ENCODE data around the gene RNASE2.
"Not testable (repeated sequence)": the region's sequence is repeated elsewhere in the genome, so short reads cannot be mapped to it uniquely, and the experiment has no call there.

RNASE2 gene

DNA sequence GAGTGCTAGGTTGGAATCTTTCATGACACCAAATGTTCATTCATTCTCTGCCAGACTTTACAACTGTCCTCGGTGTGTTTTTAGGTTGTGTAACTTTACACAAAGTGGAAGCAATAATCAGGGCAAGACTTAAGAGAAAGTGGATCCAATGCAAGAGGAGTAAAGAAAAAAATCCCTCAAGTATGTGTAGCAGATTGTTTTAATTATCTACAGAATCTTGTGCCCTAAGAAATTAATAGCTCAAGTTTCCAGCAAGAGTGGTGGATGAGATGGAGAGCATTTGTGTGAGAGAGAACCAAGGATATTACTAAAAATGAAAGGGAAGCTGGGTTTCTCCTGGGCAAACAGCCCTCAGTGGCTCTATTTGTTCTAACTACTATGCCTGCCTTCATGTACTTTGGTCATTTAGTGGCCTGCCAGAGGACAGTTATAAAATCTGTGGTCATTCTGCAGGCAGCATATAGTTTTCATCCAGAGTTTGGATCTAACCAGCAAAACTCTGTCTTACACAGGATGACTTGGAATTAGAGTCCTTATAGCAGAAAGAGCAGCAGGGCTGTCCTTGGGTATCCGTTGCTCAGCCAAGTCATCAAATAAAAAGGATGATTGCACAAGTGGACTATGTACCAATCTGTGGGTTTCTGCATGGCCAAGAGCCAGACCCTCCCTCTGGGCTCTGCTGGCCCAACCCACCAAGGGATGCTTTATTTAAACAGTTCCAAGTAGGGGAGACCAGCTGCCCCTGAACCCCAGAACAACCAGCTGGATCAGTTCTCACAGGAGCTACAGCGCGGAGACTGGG lies at the start of gene RNASE2:
RNASE2 (plus strand) TSS at position 752 of the 802 bp plus-strand sequence. CDS start 285 bp downstream, outside the sequence.
- not testable (repeated sequence) for DNase-seq (ENCODE audit: low spot score)

DNA sequence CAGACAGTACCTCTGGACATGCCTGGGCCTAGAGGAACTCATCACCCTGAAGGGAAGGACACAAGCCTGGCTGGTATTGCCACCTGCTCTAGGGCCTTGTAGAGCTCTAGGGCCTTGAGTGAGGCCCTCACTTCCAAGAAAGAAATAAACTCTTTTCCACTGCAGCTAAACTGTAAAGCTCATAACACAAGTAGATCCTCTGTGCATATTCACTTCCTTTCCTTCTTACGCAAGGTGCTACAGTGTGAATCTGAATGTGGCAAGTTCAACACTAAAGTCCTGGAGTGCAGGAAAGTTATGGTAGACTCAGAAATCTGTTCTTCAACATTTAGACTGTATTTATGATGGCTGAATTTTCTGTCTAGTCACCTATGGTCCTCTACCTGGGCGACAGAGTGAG lies 49.6 kb upstream of the RNASE2 start:
- DNase-seq (ENCODE audit: low spot score): no peak

DNA sequence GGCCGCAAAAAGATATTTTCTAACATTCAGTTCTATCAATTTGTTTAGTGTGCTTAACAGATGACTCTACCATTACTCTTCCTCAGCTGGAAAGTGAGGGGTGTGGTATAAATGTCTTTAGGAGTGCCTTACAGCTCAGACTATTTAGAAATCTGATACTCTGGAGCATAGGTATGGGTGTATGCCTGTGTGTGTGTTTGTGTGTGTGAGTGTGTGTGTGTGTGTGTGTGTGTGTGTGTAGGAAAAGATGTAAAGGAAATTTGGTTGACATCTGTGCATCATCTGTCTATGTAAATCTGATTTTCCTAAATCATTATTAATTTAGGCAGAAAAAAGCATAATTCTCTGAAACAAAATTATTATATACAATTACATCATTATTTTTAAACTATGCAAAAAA lies 48.1 kb upstream of the RNASE2 start:
- DNase-seq (ENCODE audit: low spot score): no peak

DNA sequence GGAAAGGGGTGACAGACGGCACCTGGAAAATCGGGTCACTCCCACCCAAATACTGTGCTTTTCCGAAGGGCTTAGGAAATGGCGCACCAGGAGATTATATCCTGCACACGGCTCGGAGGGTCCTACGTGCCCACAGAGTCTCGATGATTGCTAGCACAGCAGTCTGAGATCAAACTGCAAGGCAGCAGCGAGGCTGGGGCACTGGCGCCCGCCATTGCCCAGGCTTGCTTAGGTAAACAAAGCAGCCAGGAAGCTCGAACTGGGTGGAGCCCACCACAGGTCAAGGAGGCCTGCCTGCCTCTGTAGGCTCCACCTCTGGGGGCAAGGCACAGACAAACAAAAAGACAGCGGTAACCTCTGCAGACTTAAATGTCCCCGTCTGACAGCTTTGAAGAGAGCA lies 44.5 kb upstream of the RNASE2 start:
- not testable (repeated sequence) for DNase-seq (ENCODE audit: low spot score)

DNA sequence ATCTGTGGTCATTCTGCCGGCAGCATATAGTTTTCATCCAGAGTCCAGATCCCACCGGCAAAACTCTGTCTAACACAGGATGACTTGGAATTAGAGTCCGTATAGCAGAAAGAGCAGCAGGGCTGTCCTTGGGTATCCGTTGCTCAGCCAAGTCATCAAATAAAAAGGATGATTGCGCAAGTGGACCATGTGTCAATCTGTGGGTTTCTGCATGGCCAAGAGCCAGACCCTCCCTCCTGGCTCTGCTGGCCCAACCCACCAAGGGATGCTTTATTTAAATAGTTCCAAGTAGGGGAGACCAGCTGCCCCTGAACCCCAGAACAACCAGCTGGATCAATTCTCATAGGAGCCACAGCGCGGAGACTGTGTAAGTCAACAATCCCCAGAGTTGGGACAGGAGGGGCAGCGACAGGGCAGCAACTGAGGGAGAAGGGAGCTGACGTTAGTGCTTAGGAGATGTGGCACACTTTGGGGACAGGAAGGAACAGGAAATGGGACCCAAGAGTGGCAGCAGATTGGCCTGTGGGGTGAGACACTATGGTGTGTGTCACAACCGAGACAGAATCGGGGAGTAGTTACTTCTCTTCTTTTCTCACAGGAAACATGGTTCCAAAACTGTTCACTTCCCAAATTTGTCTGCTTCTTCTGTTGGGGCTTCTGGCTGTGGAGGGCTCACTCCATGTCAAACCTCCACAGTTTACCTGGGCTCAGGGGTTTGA lies 36.1 kb upstream of the RNASE2 start:
- not testable (repeated sequence) for DNase-seq (ENCODE audit: low spot score)

DNA sequence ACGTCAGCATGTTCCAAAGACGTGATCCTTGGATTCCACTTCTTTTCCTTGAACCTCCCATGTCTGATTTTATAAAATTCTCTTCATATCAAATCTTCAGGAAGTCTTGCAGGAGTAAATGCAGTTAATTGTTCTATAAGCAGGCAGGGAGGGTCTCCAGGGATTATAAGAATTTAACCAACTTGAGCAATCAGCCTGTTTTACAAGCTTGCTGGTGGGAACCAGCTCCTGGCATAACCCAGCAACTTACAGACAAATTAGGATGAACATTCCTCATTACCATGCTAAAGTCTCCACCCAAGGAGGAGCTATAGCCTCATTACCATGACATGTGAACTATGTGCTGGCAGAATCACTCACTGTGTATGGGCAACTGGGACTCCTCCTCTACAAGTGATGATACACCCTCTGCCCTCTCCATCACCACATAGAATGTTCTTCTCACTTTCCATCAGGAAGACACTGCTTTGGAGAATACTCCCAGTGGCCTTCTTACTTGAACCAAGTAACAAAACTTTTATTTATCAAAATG lies 31.5 kb upstream of the RNASE2 start:
- DNase-seq (ENCODE audit: low spot score): not testable (repeated sequence)

DNA sequence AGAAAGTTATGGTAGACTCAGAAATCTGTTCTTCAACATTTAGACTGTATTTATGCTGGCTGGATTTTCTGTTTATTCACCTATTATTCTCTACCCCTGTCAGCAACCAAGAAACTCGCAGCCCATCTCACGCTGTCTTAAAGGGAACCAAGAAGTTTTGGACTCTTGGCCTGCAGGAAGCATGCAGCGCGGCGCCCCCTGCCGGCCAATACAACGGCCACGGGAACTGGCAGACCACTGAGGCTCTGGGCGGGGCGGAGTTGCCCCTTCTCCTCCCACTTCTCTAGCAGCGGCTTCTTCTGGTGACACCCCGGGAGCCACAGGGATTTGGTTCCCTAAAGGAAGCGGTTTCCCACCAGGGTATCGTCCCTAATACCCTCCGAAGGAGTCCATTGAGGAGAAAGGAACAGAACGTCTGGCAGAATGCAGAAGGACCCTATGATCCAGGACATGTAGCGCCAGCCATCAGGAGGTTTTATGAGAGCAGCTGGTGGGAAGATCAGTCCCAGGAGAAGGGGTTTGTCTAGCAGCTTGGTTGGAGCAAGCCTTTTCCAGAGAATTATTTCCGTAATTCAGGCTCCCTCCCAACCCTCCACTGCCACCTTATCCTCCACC lies 21.0 kb upstream of the RNASE2 start:
- peak; percentile 31 for DNase-seq (ENCODE audit: low spot score)

DNA sequence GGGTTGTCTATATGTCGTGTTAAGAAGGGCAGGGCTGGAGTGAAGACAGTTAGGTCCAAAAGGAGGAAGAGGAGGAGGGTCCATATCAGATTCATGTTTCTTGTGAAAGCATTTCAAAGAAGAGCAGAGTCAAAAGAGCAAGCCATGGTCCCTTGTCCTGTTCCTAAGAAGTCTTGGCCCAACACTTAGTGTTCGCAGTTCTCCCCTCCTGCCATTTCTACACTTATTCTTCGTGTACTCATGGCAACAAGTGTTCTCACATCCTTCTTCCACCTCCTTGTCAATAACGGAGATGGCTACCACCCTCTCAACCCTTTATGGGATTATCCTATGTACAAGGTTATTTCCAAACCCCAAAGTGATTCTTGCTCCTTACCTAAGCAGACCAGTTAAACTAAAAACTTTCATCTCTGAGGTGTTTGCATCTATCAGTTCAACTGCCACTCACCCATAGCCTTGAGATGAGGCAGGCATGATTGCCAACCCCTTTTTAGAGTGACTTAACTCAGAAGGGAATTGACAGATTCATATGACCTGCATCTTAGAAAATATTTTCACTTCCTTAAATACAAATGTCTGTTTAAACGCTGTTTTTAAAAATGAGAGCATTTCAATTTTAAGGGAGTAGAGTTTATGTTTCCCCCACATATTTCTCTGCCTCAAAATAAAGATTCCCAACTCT lies 19.8 kb upstream of the RNASE2 start:
- no peak for DNase-seq (ENCODE audit: low spot score)

DNA sequence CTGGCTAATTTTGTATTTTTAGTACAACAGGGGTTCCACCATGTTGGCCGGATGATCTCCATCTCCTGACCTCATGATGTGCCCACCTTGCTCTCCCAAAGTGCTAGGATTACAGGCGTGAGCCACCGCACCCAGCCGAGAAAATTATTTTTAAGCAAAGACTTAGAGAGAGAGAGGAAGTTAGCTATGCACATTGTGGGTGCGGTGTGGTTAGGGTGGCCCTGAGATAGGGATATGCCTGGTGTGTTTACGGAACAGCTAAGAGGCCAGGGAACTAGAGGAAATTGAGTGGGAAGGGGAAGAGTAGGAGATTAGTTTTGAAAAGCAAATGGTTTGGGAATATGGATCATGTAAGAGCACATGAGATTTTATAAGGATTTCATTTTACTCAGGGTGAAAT lies 10.1 kb upstream of the RNASE2 start:
- DNase-seq (ENCODE audit: low spot score): not testable (repeated sequence)

DNA sequence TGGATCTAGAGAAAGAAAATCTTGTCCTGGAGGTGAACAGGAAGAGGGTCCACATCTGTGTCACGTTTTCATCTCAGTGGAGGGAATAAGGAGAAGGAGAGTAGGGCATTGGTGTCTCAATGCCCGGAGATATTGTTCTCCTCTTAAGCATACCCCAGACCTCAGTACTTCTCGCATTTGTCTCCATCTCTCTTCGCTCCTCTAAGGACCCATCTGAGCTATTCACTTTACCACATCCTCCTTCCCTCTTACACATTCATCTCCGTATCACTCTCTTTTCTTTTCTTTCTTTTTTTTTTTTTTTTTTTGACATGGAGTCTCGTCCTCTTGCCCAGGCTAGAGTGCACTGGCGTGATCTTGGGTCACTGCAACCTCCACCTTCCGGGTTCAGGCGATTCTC lies 8.6 kb upstream of the RNASE2 start:
- not testable (repeated sequence) for DNase-seq (ENCODE audit: low spot score)

DNA sequence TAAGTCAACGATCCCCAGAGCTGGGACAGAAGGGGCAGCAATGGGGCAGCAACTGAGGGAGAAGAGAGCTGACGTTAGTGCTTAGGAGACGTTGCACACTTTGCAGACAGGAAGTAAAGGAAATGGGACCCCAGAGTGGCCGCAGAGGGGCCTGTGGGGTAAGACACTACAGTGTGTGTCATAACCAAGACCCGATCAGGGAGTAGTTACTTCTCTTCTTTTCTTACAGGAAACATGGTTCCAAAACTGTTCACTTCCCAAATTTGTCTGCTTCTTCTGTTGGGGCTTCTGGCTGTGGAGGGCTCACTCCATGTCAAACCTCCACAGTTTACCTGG lies 219 bp downstream of the RNASE2 start:
- DNase-seq (ENCODE audit: low spot score): not testable (repeated sequence)

DNA sequence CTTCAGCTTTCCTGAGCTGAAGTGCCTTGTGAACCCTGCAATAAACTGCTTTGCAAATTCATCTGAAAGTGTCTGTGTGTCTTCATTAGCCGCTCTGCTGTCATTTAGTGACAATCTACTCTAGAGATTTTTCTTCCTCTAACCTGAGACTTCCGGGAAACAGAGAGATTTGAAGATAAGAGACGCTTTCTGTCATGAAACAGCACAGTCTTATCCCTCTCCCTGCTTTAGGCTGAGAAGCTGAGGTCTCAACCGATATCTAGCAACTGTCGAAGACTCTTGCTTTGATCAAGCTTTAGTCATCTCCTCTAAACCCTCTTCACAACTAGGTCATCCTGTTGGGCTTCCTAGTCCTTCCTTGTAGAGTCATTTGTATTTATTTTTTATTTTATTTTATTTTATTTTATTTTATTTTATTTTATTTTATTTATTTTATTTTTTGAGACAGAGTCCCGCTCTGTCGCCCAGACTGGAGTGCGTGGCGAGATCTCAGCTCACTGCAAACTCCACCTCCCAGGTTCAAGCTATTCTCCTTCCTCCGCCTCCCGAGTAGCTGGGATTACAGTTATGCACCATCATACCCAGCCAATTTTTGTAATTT lies 1.2 kb downstream of the RNASE2 start:
- DNase-seq (ENCODE audit: low spot score): no peak

DNA sequence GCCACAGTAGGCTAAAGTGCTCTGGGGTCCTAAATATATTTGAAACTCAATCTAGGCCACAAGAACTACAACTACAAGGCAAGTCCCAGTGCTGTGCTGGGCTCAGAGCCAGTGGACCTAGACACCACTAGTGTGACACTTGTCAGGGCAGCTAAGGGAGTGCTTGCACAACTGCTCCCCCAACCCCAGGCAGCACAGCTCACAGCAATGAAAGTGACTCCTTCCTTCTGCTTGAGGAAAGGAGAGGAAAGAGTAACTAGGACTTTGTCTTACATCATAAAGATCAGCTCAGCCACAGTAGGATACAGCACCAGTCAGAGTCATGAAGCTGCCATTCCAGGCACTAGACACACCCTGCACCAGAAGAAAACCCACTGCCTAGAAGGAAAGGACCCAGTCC lies 3.7 kb downstream of the RNASE2 start:
- not testable (repeated sequence) for DNase-seq (ENCODE audit: low spot score)

DNA sequence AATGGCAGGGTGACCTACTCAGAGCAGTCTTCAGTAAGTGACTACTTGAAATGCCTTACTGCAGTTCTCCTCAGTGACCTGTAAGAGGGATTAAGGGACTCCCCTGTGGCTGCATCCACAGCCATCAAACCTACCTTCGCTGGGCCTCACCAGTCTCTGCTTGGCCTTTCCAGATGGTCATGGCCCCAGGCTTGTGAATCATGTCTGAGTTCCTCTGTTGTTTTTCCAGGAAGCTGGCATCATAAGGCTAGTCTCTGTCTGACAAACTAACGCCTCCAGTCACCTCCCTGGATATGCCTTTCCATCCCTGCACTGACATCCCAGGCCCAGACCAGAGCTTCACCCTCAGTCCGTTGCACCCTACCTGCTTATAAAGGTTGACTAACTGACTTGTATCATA lies 14.0 kb downstream of the RNASE2 start:
- DNase-seq (ENCODE audit: low spot score): no peak

DNA sequence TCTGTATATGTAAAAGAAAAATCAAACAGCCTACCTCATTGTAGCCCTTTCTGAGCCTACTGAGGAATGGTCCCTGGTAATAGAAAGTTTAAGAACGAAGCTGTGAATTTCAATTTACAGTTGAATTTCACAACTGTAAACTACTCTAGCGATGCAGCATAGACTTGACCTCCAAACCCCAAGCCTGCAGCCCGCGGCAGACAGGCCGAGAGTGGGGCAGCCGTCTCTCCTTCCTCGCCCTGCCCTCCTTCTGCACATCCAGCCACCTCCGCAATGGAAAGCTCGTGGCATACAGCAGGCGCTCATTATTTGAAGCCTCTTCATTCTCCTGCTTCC lies 15.3 kb downstream of the RNASE2 start:
- no peak for DNase-seq (ENCODE audit: low spot score)

DNA sequence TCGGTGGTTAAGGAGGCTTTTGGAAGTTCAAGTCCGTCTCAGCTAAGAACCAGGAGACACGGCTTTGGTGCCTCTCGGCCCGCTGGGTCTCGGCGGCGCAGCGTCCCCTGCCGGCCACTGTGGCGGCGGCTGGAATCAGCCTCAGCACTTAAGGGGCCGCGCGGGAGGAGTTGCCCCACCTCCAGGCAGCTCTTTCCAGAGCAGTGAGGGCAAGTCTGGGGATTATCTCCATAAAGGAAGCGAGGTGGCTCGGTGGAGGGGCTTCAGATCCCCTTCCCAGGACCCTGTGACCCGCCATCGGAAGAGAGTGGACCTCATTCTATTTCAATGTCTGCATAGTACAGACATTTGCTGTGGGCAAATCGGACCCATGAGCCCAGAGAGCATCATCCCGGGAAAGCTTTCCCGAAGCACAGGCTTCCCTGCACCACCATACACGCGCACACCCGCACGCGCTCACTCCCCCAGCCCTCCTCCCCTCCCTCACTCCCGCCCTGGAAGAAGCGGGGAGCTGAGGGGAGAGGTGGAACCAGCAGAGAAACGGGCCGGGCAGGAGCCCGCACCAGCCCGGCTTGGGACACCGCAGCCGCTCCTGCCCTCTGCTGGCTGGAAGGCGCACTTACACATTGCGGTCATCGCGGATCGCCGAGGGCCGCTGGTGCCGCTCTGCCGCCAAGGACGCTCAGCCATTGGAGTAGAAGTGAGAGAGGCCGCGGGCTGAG lies 15.9 kb downstream of the RNASE2 start:
- DNase-seq (ENCODE audit: low spot score): peak; percentile 72

DNA sequence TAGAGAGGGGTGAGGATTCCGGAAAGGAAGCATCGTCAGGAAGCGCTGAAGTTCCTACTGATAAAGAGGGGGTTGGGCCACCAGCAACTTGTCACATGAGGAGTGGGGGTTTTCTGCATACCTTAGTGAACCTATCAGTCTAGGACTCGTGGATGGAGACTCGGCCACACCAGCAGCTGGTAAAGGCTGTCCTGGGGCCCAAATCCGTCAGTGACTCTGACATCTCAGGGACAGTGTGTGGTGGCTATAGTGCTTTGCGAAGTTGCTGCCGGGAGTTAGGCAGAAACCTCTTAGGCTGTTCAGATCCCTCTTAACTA lies 16.4 kb downstream of the RNASE2 start:
- DNase-seq (ENCODE audit: low spot score): no peak

DNA sequence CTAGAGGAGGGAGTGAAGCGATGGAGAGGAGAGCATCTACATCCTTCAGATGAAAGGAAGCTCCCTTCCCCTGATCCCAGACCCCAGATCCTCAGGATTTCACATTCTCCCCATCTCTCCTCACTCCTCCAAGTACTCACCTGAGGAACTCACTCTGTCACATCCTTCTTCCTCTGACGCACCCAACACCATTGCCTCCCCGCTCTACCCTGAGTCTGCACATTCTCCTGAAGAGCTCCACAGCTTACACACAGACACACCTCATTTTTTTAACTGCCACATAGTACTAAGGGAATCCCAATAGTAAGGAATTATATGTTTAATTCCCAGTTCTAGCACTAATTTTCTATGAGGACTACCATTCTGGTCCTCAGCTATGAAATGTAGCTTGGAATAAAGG lies 18.2 kb downstream of the RNASE2 start:
- no peak for DNase-seq (ENCODE audit: low spot score)

DNA sequence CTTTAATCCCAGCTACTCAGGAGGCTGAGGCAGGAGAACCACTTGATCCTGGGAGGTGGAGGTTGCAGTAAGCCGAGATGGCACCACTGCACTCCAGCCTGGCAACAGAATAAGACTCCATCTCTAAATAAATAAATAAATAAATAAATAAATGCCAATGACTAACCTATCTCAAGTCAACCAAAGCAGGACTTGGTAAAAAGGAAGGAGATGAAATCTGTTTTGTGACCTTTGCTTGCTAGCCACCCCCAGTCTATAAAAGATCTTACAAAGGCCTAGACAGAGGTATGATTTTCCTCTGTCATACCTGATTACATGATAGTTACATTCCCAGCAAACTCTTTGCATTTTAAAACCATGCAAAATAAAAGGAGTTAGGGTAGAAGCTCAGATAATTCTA lies 21.0 kb downstream of the RNASE2 start:
- no peak for DNase-seq (ENCODE audit: low spot score)

DNA sequence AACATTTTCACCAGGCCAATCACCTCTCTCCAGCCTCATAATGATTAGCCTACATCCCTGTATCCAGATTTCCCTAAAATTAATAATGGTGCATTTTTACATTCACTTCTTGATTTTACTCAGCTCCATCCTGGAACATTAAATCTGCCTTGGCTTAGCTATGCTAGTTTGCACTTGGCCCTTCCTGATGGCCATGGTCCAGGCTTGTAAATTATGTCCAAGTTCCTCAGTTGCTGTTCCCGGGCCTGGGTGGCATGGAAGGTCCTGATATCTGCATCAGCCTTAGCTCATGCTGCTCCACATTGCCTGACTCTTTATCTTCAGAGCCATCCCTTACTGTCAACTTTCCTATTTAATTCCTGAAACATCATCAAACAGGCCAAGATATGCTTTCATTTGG lies 23.4 kb downstream of the RNASE2 start:
- no peak for DNase-seq (ENCODE audit: low spot score)

DNA sequence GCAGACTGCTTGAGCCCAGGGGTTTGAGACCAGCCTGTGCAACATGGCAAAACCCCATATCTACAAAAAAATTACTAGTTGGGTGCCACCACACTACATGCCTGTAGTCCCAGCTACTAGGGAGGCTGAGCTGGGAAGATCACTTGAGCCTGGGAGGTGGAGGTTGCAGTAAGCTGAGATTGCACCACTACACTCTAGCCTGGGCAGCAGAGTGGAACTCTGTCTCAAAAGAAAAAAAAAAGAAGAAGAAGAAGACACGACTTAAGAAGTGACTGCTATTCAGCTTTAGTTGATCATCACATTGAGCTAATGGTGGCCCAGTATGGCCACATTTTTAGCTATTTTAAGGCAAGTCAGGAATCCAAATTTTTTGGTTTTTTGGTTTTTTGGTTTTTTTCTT lies 25.6 kb downstream of the RNASE2 start:
- no peak for DNase-seq (ENCODE audit: low spot score)

Measured in hematopoietic multipotent progenitor cell treated with erythropoietin and hydrocortisone succinate and interleukin-3 and kit ligand, for 17 days (in vitro differentiated cells).